ENCODE data around the gene DHX34. TPM values are rescaled to one million over a fixed set of nuclear protein-coding genes. Genes with fewer than 3 reads are reported as not detected.
A peak's percentile ranks its signal among the peaks of the same experiment; 100 is the strongest.
"Not testable (repeated sequence)": the region's sequence is repeated elsewhere in the genome, so short reads cannot be mapped to it uniquely, and the experiment has no call there.

DHX34 gene
- total RNA-seq, 2 donors from 2014 or later: 17.7 to 43.9 TPM

GRCh38 chr19:47340477-47341208, 8.5 kb upstream of the DHX34 start:
- H3K36me3 Mint-ChIP-seq: no peaks in the 10 kb centered on the region
- no peak overlapping the region for H3K4me3 Mint-ChIP-seq
- H3K9me3 Mint-ChIP-seq: no peaks in the 10 kb centered on the region
- H3K27ac Mint-ChIP-seq: no peak overlapping the region
- H3K27me3 Mint-ChIP-seq: no peaks in the 10 kb centered on the region
- DNase-seq (ENCODE audit: low spot score) (no peak), ATAC-seq (no peak)
- H3K4me1 Mint-ChIP-seq (ENCODE audit: low read depth in 2 of 2): peaks cover 9 to 16% of the 10 kb centered on the region in 2 donors

DNA sequence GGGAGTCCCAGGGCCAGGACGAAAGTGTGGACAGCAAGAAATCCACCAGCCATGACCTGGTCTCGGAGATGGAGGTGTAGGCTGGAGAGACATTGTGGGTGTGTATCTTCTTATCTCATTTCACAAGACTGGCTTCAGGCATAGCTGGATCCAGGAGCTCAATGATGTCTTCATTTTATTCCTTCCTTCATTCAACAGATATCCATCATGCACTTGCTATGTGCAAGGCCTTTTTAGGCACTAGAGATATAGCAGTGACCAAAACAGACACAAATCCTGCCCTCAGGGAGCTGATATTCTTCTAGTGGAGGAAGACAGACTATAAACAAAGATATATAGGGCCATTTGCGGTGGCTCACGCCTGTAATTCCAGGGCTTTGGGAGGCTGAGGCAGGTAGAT, 7.4 kb upstream of the DHX34 start:
- no peaks in the 10 kb centered on the region for H3K36me3 Mint-ChIP-seq
- no peaks in the 10 kb centered on the region for H3K27me3 Mint-ChIP-seq
- ATAC-seq: no peak
- peaks cover 2 to 8% of the 10 kb centered on the region in 2 donors for H3K4me1 Mint-ChIP-seq (ENCODE audit: low read depth in 2 of 2)
- no peak overlapping the region for H3K27ac Mint-ChIP-seq
- H3K9me3 Mint-ChIP-seq: no peaks in the 10 kb centered on the region
- H3K4me3 Mint-ChIP-seq: no peak overlapping the region
- DNase-seq (ENCODE audit: low spot score): no peak

GRCh38 chr19:47343194-47343802, 5.8 kb upstream of the DHX34 start:
- Mint-ChIP-seq H3K27ac (no peak overlapping the region), H3K4me1 (ENCODE audit: low read depth in 2 of 2) (peaks cover 1 to 5% of the 10 kb centered on the region in 2 donors)

DNA sequence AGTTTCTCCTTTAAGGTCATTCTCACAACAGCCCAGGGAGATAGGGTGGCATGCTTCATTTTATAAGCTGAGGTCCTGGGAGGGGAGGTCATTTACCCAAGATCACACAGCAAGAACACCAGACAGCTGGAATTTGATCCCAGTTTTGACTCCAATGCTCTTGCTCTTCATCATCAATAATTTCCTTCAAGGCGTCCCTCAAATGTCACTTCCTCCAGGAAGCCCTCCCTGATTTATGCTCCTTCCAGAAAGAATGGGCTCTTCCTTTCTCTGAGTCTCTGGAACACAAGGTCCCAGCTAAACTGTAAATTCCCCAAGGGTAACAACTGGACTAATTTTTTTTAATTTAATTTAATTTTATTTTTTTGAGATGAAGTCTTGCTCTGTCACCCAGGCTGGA, 4.7 kb upstream of the DHX34 start:
- no peaks in the 10 kb centered on the region for H3K9me3 Mint-ChIP-seq
- no peak overlapping the region for H3K27ac Mint-ChIP-seq
- no peak for ATAC-seq

More at GRCh38 chr19:47343194-47343802, 5.8 kb upstream of the DHX34 start:
- Mint-ChIP-seq H3K36me3 (no peaks in the 10 kb centered on the region), H3K9me3 (no peaks in the 10 kb centered on the region), H3K27me3 (no peaks in the 10 kb centered on the region), H3K4me3 (no peak overlapping the region)
- no peak for DNase-seq (ENCODE audit: low spot score)
- ATAC-seq: no peak

GRCh38 chr19:47346024-47346423, 3.1 kb upstream of the DHX34 start:
- not testable (repeated sequence) for H3K4me3 Mint-ChIP-seq; ATAC-seq; DNase-seq (ENCODE audit: low spot score); H3K36me3 Mint-ChIP-seq; H3K27ac Mint-ChIP-seq; H3K27me3 Mint-ChIP-seq; H3K9me3 Mint-ChIP-seq
- peaks cover 26 to 27% of the 10 kb centered on the region in 2 donors for H3K4me1 Mint-ChIP-seq (ENCODE audit: low read depth in 2 of 2)

More for the DNA sequence above, 4.7 kb upstream of the DHX34 start:
- Mint-ChIP-seq H3K4me1 (ENCODE audit: low read depth in 2 of 2) (peaks cover 11 to 14% of the 10 kb centered on the region in 2 donors), H3K27me3 (no peaks in the 10 kb centered on the region), H3K36me3 (no peaks in the 10 kb centered on the region), H3K4me3 (no peak overlapping the region)
- DNase-seq (ENCODE audit: low spot score): no peak

- ATAC-seq (no peak), DNase-seq (ENCODE audit: low spot score) (no peak)
- no peaks in the 10 kb centered on the region for H3K27me3 Mint-ChIP-seq
- no peaks in the 10 kb centered on the region for H3K9me3 Mint-ChIP-seq
- H3K27ac Mint-ChIP-seq: peak overlapping the region in 1 of 2 donors; percentile 79
- peaks cover 10% of the 10 kb centered on the region for H3K36me3 Mint-ChIP-seq
- H3K4me1 Mint-ChIP-seq (ENCODE audit: low read depth in 2 of 2): peaks cover 27 to 34% of the 10 kb centered on the region in 2 donors
- H3K4me3 Mint-ChIP-seq: peak overlapping the region; percentile 46
Observed at GRCh38 chr19:47350630-47351029, 1.5 kb downstream of the DHX34 start.

DNA sequence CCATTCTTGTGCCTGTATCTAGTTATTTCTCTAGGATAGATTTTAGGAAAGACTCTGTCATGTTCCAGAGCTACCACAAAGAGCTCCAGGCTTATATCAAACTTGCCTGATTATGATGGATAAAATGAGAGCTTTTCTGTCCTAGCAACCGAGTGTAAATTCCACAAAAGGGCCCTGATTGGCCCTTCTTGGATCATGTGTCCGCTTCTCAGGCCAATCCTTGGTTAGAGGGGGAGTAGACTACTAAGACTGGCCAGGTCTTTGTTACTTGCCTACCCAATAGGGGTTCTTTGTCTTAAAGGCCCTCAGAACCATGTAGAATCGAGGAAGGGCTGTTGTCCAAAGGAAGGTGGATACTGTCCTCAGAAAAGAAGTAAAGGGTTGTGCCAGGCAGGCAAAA, 2.4 kb downstream of the DHX34 start:
- Mint-ChIP-seq H3K36me3 (peaks cover 16% of the 10 kb centered on the region), H3K9me3 (no peaks in the 10 kb centered on the region), H3K27ac (peak overlapping the region in 1 of 2 donors; percentile 50), H3K27me3 (no peaks in the 10 kb centered on the region), H3K4me1 (ENCODE audit: low read depth in 2 of 2) (peaks cover 27 to 34% of the 10 kb centered on the region in 2 donors), H3K4me3 (no peak overlapping the region)
- no peak for DNase-seq (ENCODE audit: low spot score)
- no peak for ATAC-seq

DNA sequence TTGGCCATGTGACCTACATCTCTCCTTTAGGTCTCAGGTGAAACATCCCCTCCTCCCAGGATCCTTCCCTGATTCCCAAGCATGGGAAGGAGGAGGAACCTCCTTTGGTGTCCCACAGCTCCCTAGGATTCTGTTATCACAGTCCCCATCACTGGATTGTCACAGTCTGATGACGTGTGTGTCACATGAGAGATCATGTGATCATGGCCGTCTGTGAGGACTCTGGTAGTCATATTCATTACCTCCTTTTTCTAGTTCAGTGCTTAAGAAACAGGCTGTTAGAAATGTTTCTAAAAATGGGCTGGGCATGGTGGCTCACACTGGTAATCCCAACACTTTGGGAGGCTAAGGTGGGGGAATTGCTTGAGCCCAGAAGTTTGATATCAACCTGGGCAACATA, 3.0 kb downstream of the DHX34 start:
- Mint-ChIP-seq H3K27ac (peak overlapping the region in 1 of 2 donors; percentile 50), H3K9me3 (no peaks in the 10 kb centered on the region), H3K4me1 (ENCODE audit: low read depth in 2 of 2) (peaks cover 27 to 34% of the 10 kb centered on the region in 2 donors), H3K36me3 (peaks cover 17% of the 10 kb centered on the region), H3K27me3 (no peaks in the 10 kb centered on the region), H3K4me3 (peak overlapping the region; percentile 34)
- ATAC-seq (no peak), DNase-seq (ENCODE audit: low spot score) (no peak)

DNA sequence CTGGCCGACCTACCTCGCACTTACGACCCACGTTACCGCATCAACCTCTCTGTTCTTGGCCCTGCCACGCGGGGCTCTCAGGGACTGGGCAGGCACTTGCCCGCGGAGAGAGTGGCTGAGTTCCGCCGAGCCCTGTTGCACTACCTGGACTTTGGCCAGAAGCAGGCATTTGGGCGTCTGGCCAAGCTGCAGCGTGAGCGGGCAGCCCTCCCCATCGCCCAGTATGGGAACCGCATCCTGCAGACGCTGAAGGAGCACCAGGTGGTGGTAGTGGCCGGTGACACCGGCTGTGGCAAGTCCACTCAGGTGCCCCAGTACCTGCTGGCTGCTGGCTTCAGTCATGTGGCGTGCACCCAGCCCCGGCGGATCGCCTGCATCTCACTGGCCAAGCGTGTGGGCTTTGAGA, 4.2 kb downstream of the DHX34 start:
- H3K4me1 Mint-ChIP-seq (ENCODE audit: low read depth in 2 of 2): peaks cover 25 to 34% of the 10 kb centered on the region in 2 donors
- H3K27ac Mint-ChIP-seq: no peak overlapping the region
- DNase-seq (ENCODE audit: low spot score) (no peak), ATAC-seq (no peak)
- no peak overlapping the region for H3K4me3 Mint-ChIP-seq
- no peaks in the 10 kb centered on the region for H3K27me3 Mint-ChIP-seq
- H3K9me3 Mint-ChIP-seq: no peaks in the 10 kb centered on the region
- peaks cover 20% of the 10 kb centered on the region for H3K36me3 Mint-ChIP-seq

DNA sequence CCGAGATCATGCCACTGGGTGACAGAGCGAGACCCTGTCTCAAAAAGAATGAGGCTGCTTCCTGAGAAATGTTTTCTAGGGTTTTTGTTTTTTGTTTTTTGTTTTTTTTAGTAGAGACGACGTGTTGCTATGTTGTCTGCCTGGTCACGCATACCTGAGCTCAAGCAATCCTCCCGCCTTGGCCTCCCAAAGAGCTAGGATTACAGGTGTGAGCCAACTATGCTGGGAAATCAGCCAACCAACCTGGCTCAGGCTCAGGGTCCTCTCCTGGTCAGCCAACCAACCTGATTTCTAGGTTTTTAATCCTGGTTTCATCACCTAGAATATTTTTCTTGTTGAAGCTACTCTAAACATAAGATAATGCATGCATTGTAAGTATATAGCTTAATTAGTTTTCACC, 7.8 kb downstream of the DHX34 start:
- peaks cover 15% of the 10 kb centered on the region for H3K36me3 Mint-ChIP-seq
- peaks cover 0 to 10% of the 10 kb centered on the region in 2 donors for H3K4me1 Mint-ChIP-seq (ENCODE audit: low read depth in 2 of 2)
- no peak for ATAC-seq
- H3K4me3 Mint-ChIP-seq: no peak overlapping the region
- no peaks in the 10 kb centered on the region for H3K9me3 Mint-ChIP-seq
- H3K27ac Mint-ChIP-seq: no peak overlapping the region
- H3K27me3 Mint-ChIP-seq: no peaks in the 10 kb centered on the region
- DNase-seq (ENCODE audit: low spot score): no peak

- no peak for ATAC-seq
- H3K4me1 Mint-ChIP-seq (ENCODE audit: low read depth in 2 of 2): peaks cover 0 to 3% of the 10 kb centered on the region in 2 donors
- H3K4me3 Mint-ChIP-seq: no peak overlapping the region
- no peak for DNase-seq (ENCODE audit: low spot score)
- H3K36me3 Mint-ChIP-seq: peaks cover 15% of the 10 kb centered on the region
- H3K27ac Mint-ChIP-seq: no peak overlapping the region
- H3K9me3 Mint-ChIP-seq: no peaks in the 10 kb centered on the region
- no peaks in the 10 kb centered on the region for H3K27me3 Mint-ChIP-seq
Observed at GRCh38 chr19:47357788-47358680, 8.9 kb downstream of the DHX34 start.

DNA sequence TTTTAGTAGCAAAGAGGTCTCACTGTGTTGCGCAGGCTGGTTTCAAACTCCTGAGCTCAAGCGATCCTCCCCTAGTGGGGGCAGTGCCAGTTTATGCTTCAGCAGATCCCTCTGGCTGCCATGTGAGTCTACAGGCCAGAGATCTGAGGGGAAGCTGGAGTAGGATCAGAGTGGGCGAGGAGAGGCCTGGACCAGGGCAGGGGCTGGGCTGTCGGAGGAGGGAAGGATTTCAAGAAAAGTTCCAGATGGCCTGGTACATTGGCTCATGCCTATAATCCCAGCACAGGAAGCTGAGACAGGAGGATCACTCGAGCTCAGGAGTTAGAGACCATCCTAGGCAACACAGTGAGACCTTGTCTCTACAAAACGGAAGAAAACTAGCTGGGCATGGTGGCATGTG, 9.8 kb downstream of the DHX34 start:
- no peak for DNase-seq (ENCODE audit: low spot score)
- H3K9me3 Mint-ChIP-seq: no peaks in the 10 kb centered on the region

GRCh38 chr19:47362321-47362720, 13.2 kb downstream of the DHX34 start:
- Mint-ChIP-seq H3K4me3 (no peak overlapping the region), H3K9me3 (no peaks in the 10 kb centered on the region), H3K36me3 (peaks cover 6% of the 10 kb centered on the region), H3K4me1 (ENCODE audit: low read depth in 2 of 2) (peaks cover 0 to 3% of the 10 kb centered on the region in 2 donors), H3K27ac (no peak overlapping the region), H3K27me3 (no peaks in the 10 kb centered on the region)
- ATAC-seq (no peak), DNase-seq (ENCODE audit: low spot score) (no peak)

More for the DNA sequence above, 9.8 kb downstream of the DHX34 start:
- Mint-ChIP-seq H3K4me1 (ENCODE audit: low read depth in 2 of 2) (peaks cover 0 to 3% of the 10 kb centered on the region in 2 donors), H3K36me3 (peaks cover 15% of the 10 kb centered on the region), H3K4me3 (no peak overlapping the region), H3K27me3 (no peaks in the 10 kb centered on the region), H3K27ac (peak overlapping the region in 1 of 2 donors; percentile 50)
- no peak for ATAC-seq
